ENCODE data around the gene FAIM2. TPM values are rescaled to one million over a fixed set of nuclear protein-coding genes. Genes with fewer than 3 reads are reported as not detected.
A peak's percentile ranks its signal among the peaks of the same experiment; 100 is the strongest.

FAIM2 gene
- total and polyA plus RNA-seq, 9 of the 15 experiments (the other 6 are each of a cell fraction or from before 2014, with no cell fraction given) = 0.01 to 0.10 TPM; not detected in 7

DNA sequence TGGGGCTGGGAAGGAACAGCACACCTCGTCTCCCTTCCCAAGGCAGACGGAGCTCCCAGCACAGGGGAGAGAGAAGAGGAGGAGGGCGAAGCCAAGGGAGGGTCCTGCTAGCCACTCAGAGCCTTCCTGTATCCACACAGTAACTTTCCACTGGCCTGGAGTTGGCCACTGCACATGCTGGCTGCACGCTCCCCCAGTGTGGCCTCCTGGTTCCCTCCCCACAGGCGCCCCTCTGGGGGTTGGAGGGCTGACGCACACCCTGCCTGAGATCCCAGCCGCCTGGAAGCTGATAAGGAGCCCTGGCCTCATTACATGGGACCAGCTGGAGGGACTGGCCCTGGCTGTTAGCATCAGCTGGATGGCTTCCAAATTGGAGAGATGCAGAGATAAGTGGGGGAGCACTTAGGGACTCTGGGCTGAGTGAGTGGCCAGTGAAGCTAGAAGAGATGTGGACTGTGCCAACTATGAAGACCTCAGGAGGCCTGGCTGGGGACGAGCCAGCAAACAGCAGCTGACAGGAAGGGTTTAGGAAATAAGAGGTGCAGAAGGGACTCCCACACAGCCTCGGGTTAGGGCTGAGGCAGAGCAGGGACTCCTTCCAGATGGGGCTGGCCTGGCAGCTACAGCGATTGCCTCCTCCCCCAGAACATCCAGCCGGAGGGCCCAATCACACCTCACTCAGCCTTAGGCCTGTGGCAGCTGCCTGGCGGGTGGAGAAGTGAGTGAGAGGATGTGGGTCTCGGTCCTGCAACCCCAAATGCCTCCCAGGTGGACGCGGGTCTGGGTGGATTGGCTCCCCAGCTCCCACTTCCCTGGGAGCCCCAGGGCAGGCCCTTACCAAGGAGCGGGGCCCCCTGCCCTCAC is 34.5 kb downstream of the FAIM2 start:
- ChIA-PET CTCF (ENCODE audit: low intra/inter-chr PET ratio) (interaction anchor here (0.6 kb wide), 1 partner anchor 186 kb away, joined by 3 read pairs; no protein-coding TSS in a partner anchor), POLR2A (interaction anchor here (0.5 to 1.0 kb wide), 10 partner anchors 24 to 546 kb away, joined by 3 to 5 read pairs (median 3); partner anchors contain the start of genes TMBIM6 and TROAP)
- in situ Hi-C loops (cut with MboI) (loop anchor here (5.0 kb wide), 2 partner anchors 93 to 198 kb away; partner anchors contain the start of gene AQP5), intact Hi-C loops (cut with micrococcal nuclease) (loop anchor here (5.0 kb wide), 3 partner anchors 43 to 183 kb away; no protein-coding TSS in a partner anchor)
- peak; percentile 99 for FAIRE-seq
- ATAC-seq = peak; percentile 95
- 9% methylated on average over 9 of the region's 16 CpGs for WGBS (ENCODE audit: insufficient coverage, low coverage, missing lambda C conversion rate)
- H3K4me2 ChIP-seq (ENCODE audit: insufficient read depth, low read length) = peak overlapping the region; percentile 51
- peak overlapping the region; percentile 69 for H2AFZ ChIP-seq (ENCODE audit: low read depth, low read length)
- H3K9ac ChIP-seq (ENCODE audit: insufficient read depth in 1 of 2, low read depth in 2 of 2, low read length in 2 of 2) = peak overlapping the region in 1 of 2 experiments; percentile 77; a peak in 2 of 4 replicates
- peak; percentile 96 to 98 (median 97) for DNase-seq (ENCODE audit: extremely low read depth in 1 of 4, low spot score in 3 of 4)
- H4K20me1 ChIP-seq (replicated peaks; ENCODE audit: control insufficient read depth, insufficient read depth, low read length) = no peaks in the 10 kb centered on the region
- H3K9me1 ChIP-seq (ENCODE audit: control insufficient read depth, insufficient read depth, low read length) = no peaks in the 10 kb centered on the region
- no TSS peak for BruUV-seq (replicated peaks)
- peaks cover 1 to 15% of the 10 kb centered on the region in 2 experiments; a peak in 2 of 5 replicates for H3K27me3 ChIP-seq (ENCODE audit: control insufficient read depth in 2 of 2, insufficient read depth in 2 of 2, low read length in 2 of 2)
- H3K27ac ChIP-seq (ENCODE audit: extremely low read depth, low read depth, low read length) = peak overlapping the region; percentile 28; the same call in 2 of the 3 replicates
- H3K36me3 ChIP-seq (ENCODE audit: control insufficient read depth, insufficient read depth, low read length) = no peaks in the 10 kb centered on the region
- H3K79me2 ChIP-seq (ENCODE audit: control insufficient read depth, insufficient read depth, low read length) = no peaks in the 10 kb centered on the region
- no peak overlapping the region for H3K4me3 ChIP-seq
- no peaks in the 10 kb centered on the region for H3K9me3 ChIP-seq (replicated peaks; ENCODE audit: control insufficient read depth, insufficient read depth, low read depth, low read length)
- peaks cover 35 to 41% of the 10 kb centered on the region in 2 experiments for H3K4me1 ChIP-seq (replicated peaks in 1 of 2; ENCODE audit: control insufficient read depth in 2 of 2, insufficient read depth in 2 of 2, low read length in 2 of 2)
- TF ChIP-seq, protein P1, sequence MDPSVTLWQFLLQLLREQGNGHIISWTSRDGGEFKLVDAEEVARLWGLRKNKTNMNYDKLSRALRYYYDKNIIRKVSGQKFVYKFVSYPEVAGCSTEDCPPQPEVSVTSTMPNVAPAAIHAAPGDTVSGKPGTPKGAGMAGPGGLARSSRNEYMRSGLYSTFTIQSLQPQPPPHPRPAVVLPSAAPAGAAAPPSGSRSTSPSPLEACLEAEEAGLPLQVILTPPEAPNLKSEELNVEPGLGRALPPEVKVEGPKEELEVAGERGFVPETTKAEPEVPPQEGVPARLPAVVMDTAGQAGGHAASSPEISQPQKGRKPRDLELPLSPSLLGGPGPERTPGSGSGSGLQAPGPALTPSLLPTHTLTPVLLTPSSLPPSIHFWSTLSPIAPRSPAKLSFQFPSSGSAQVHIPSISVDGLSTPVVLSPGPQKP (CRISPR knock-in tag; IDR thresholded peaks at IDR 0.05) = no peak
- TF ChIP-seq MAFK (IDR thresholded peaks at IDR 0.05; ENCODE audit: low read length) = no peak
- TF ChIP-seq CBX3 (IDR thresholded peaks at IDR 0.05; ENCODE audit: borderline replicate concordance in 1 of 2, low read length in 2 of 2) = peak in 1 of 2 experiments; percentile 79; a peak in 1 of 3 replicates
- TF ChIP-seq DDX20 (tag; IDR thresholded peaks at IDR 0.05; ENCODE audit: low read depth) = no peak
- TF ChIP-seq ERF (CRISPR knock-in tag; IDR thresholded peaks at IDR 0.05) = 0 out of 2 replicates have a peak, but pooled peaks have one; percentile 69
- TF ChIP-seq PHF20 (IDR thresholded peaks at IDR 0.05; ENCODE audit: partially characterized antibody) = peak; percentile 27
- TF ChIP-seq ZNF197 (CRISPR knock-in tag; IDR thresholded peaks at IDR 0.05; ENCODE audit: low read depth) = peak; percentile 89
- TF ChIP-seq, protein P2, sequence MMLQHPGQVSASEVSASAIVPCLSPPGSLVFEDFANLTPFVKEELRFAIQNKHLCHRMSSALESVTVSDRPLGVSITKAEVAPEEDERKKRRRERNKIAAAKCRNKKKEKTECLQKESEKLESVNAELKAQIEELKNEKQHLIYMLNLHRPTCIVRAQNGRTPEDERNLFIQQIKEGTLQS (IDR thresholded peaks at IDR 0.05) = peak; percentile 93
- TF ChIP-seq, protein P2 (CRISPR knock-in tag; conservative IDR thresholded peaks at IDR 0.05) = peak; percentile 92
- TF ChIP-seq ARNT (IDR thresholded peaks at IDR 0.05) = peak; percentile 61 to 76; a peak in 2 of 4 replicates
- no peak for TF ChIP-seq HOXB6 (CRISPR knock-in tag; IDR thresholded peaks at IDR 0.05; ENCODE audit: borderline replicate concordance)
- TF ChIP-seq ZNF57 (CRISPR knock-in tag; IDR thresholded peaks at IDR 0.05) = no peak
- TF ChIP-seq, protein P3, sequence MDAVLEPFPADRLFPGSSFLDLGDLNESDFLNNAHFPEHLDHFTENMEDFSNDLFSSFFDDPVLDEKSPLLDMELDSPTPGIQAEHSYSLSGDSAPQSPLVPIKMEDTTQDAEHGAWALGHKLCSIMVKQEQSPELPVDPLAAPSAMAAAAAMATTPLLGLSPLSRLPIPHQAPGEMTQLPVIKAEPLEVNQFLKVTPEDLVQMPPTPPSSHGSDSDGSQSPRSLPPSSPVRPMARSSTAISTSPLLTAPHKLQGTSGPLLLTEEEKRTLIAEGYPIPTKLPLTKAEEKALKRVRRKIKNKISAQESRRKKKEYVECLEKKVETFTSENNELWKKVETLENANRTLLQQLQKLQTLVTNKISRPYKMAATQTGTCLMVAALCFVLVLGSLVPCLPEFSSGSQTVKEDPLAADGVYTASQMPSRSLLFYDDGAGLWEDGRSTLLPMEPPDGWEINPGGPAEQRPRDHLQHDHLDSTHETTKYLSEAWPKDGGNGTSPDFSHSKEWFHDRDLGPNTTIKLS (IDR thresholded peaks at IDR 0.05; ENCODE audit: borderline replicate concordance, low read depth) = peak; percentile 59; the same call in 1 of the 2 replicates
- peak; percentile 74; the same call in 1 of the 2 replicates for TF ChIP-seq E2F3 (CRISPR knock-in tag; IDR thresholded peaks at IDR 0.05)
- TF ChIP-seq TRIM24 (IDR thresholded peaks at IDR 0.05) = peak; percentile 94 to 96
- peak; percentile 97 for TF ChIP-seq MYNN (IDR thresholded peaks at IDR 0.05)
- TF ChIP-seq MYNN (CRISPR knock-in tag; IDR thresholded peaks at IDR 0.05) = no peak
- TF ChIP-seq HDAC2 (IDR thresholded peaks at IDR 0.05) = peak; percentile 94
